ENCODE results near the gene DPY30. TPM values are rescaled to one million over a fixed set of nuclear protein-coding genes. Genes with fewer than 3 reads are reported as not detected.
"Not testable (repeated sequence)": the region's sequence is repeated elsewhere in the genome, so short reads cannot be mapped to it uniquely, and the experiment has no call there.

The DPY30 gene
- total RNA-seq, 2 experiments from 2014 or later, result 69.9 to 77.8 TPM

- H3K27me3 Mint-ChIP-seq, result no peaks in the 10 kb centered on the region
- no peak for DNase-seq
- H3K4me1 Mint-ChIP-seq, result peaks cover 14% of the 10 kb centered on the region
- H3K4me3 Mint-ChIP-seq, result no peak overlapping the region
- H3K27ac Mint-ChIP-seq, result no peak overlapping the region
- CTCF ChIA-PET, result no interaction called here
- no peaks in the 10 kb centered on the region for H3K9me3 Mint-ChIP-seq (ENCODE audit: low read depth)
- ATAC-seq, result no peak
- no peaks in the 10 kb centered on the region for H3K36me3 Mint-ChIP-seq
These were observed 4.0 kb upstream of the DPY30 start for GRCh38 chr2:32043561-32043960.

DNA sequence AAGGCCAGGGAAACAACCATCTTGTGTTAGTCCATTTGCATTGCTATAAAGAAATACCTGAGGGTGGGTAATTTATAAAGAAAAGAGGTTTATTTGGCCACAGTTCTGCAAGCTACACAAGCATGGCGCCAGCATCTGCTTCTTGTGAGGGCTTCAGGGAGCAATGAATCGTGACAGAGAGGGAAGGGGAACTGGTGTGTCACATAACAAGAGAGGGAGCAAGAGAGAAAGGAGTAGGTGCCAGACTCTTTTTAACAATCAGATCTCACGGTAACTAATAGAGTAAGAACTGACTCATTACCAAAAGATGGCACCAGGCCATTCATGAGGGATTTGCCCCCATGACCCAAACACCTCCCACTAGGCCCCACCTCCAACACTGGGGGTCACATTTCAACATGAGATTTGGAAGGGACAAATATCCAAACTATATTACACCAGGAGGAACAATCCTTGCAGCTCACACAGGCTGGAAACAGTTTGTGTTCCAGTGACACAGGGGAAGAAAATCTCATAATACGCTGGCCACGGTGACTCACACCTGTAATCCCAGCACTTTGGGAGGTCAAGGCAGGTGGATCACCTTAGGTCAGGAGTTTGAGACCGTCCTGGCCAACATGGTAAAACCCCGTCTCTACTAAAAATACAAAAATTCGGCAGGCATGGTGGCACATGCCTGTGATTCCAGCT lies 5.3 kb downstream of the DPY30 start:
- ATAC-seq; H3K4me3 Mint-ChIP-seq; H3K27ac Mint-ChIP-seq; H3K27me3 Mint-ChIP-seq; H3K9me3 Mint-ChIP-seq (ENCODE audit: low read depth); CTCF ChIA-PET; DNase-seq: not testable (repeated sequence)
- peaks cover 20% of the 10 kb centered on the region for H3K4me1 Mint-ChIP-seq
- peaks cover 17% of the 10 kb centered on the region for H3K36me3 Mint-ChIP-seq

- CTCF ChIA-PET; H3K27me3 Mint-ChIP-seq; H3K9me3 Mint-ChIP-seq (ENCODE audit: low read depth): not testable (repeated sequence)
These were observed 20.7 kb downstream of the DPY30 start for GRCh38 chr2:32018789-32019482.

DNA sequence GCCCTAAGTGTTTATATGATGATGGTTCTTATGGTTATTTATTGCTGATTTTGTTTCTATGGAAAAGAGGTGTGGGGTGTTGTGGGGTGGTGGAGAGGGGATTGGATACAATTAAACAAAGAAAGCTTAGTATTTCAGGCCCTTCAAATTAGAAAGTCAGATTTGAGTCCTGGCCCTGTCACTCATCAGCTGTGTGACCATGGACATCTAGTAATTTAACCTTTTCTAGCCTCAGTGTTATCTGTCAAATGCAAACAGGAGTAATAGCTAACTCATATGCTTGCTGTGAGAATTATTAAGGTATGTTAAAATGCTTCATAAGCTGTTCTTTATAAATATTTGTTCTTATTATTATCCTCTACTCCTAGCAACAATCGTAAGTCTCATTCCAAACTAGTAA lies 26.7 kb downstream of the DPY30 start:
- no peak overlapping the region for H3K4me3 Mint-ChIP-seq
- H3K36me3 Mint-ChIP-seq, result peaks cover 11% of the 10 kb centered on the region
- H3K27me3 Mint-ChIP-seq, result no peaks in the 10 kb centered on the region
- peak overlapping the region; percentile 38 for H3K27ac Mint-ChIP-seq
- CTCF ChIA-PET, result interaction anchor here (0.9 to 1.7 kb wide), 2 partner anchors 13 to 27 kb away, joined by 3 read pairs; partner anchors contain the start of gene DPY30
- peaks cover 24% of the 10 kb centered on the region for H3K4me1 Mint-ChIP-seq
- DNase-seq, result no peak
- H3K9me3 Mint-ChIP-seq (ENCODE audit: low read depth), result no peaks in the 10 kb centered on the region
- no peak for ATAC-seq

More at GRCh38 chr2:32018789-32019482, 20.7 kb downstream of the DPY30 start:
- not testable (repeated sequence) for ATAC-seq, H3K36me3 Mint-ChIP-seq, DNase-seq, H3K4me1 Mint-ChIP-seq, H3K4me3 Mint-ChIP-seq, H3K27ac Mint-ChIP-seq

- no peak for ATAC-seq
- Mint-ChIP-seq H3K4me1 (peaks cover 33% of the 10 kb centered on the region), H3K4me3 (peak overlapping the region; percentile 79), H3K27ac (peak overlapping the region; percentile 88), H3K36me3 (peaks cover 14% of the 10 kb centered on the region), H3K9me3 (ENCODE audit: low read depth) (no peaks in the 10 kb centered on the region), H3K27me3 (no peaks in the 10 kb centered on the region)
- CTCF ChIA-PET, result interaction anchor here (1.0 to 1.7 kb wide), 2 partner anchors 11 to 29 kb away, joined by 3 read pairs; no protein-coding TSS in a partner anchor
- no peak for DNase-seq
These were observed 28.1 kb downstream of the DPY30 start for GRCh38 chr2:32011485-32011960.

- H3K4me3 Mint-ChIP-seq, result peak within 1 kb of the TSS; percentile 95
- CTCF ChIA-PET, result interaction anchor here (1.0 kb wide), 1 partner anchor 29 kb away, joined by 3 read pairs; no protein-coding TSS in a partner anchor
- DNase-seq (peak; percentile 94), ATAC-seq (peak; percentile 72)
- H3K27me3 Mint-ChIP-seq, result no peaks in the 10 kb centered on the region
- H3K4me1 Mint-ChIP-seq, result peaks cover 36% of the 10 kb centered on the region
- no peaks in the 10 kb centered on the region for H3K9me3 Mint-ChIP-seq (ENCODE audit: low read depth)
- peaks cover 15% of the 10 kb centered on the region for H3K36me3 Mint-ChIP-seq
- peak within 1 kb of the TSS; percentile 88 for H3K27ac Mint-ChIP-seq
These were observed 28.7 kb downstream of the DPY30 start, which contains the start of gene MEMO1 for GRCh38 chr2:32010670-32011484. Gene MEMO1, minus strand, starts transcription at chr2:32011008. Its CDS starts 761 bp downstream, at chr2:32010247.

DNA sequence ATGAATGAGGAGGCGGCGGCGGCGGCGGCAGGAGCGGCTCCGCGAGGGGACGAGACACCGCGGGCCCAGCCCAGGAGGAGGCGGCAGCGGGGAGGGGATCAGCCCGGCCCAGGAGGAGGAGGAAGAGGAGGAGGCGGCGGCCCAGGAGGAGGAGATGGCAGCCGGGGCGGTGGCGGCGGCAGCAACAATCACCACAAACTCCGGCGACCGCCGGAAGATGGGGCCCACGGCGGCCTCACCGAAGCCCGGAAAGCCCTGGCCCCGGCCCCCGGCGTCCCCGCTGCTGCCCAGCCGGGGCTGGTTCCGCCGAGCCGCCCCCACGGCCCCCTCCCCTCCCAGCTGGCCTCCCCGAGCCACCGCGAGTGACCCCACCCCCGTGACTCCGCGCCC lies 29.3 kb downstream of the DPY30 start:
- DNase-seq, result peak; percentile 81
- H3K27me3 Mint-ChIP-seq; H3K9me3 Mint-ChIP-seq (ENCODE audit: low read depth); CTCF ChIA-PET: not testable (repeated sequence)
- Mint-ChIP-seq H3K4me3 (peak overlapping the region; percentile 34), H3K27ac (peak overlapping the region; percentile 61), H3K36me3 (peaks cover 18% of the 10 kb centered on the region), H3K4me1 (peaks cover 42% of the 10 kb centered on the region)
- ATAC-seq, result peak; percentile 76

DNA sequence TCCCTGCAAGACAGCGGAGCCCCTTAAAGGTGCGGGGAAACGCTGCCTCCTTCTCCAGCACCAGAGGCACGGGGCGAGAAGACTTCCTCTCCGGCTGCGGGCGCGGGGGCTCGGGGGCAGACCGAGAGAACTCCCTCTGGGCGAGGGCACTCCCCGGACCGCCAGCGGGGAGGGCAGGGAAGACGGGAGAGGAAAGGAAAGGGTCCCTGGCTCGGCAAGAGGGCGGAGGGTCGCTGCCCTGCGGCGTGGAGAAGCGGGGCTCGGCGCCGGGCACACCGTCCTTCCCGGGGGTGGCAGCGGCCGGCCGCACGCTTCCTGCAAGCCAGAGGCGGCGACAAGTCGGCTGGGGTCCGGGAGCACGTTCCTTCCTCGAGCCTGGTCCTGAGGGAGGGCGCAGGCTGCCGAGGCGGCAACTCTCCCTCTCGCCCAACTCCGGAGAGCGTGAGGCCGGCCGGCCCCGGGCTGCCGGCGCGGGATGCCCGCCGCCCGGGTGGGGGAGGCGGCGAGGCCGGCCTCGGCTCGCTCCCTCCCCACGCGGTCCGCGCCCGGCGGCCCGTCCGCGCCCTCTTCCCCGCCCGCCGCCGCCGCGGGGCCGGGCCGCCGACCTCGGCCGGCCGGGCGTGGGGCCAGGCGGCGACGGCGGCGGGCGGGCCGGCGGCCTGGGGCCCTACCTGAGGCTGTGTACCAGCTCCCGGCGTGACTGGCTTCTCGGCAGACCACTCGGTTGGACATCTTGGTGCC lies 29.9 kb downstream of the DPY30 start:
- Mint-ChIP-seq H3K4me3 (peak overlapping the region; percentile 95), H3K27me3 (no peaks in the 10 kb centered on the region), H3K36me3 (peaks cover 20% of the 10 kb centered on the region), H3K27ac (peak overlapping the region; percentile 90), H3K4me1 (peaks cover 46% of the 10 kb centered on the region), H3K9me3 (ENCODE audit: low read depth) (no peaks in the 10 kb centered on the region)
- ATAC-seq, result peak; percentile 28
- CTCF ChIA-PET, result interaction anchor here (0.8 to 1.9 kb wide), 3 partner anchors 22 to 53 kb away, joined by 3 to 7 read pairs (median 4); partner anchors contain the start of genes DPY30 and SPAST
- DNase-seq, result peak; percentile 63

- no peak for ATAC-seq
- H3K36me3 Mint-ChIP-seq, result peaks cover 25% of the 10 kb centered on the region
- peak overlapping the region; percentile 90 for H3K27ac Mint-ChIP-seq
- DNase-seq, result no peak
- peaks cover 51% of the 10 kb centered on the region for H3K4me1 Mint-ChIP-seq
- no peaks in the 10 kb centered on the region for H3K9me3 Mint-ChIP-seq (ENCODE audit: low read depth)
- CTCF ChIA-PET, result interaction anchor here (0.8 to 1.9 kb wide), 4 partner anchors 21 to 157 kb away, joined by 3 to 7 read pairs (median 4); partner anchors contain the start of genes DPY30 and SPAST
- no peaks in the 10 kb centered on the region for H3K27me3 Mint-ChIP-seq
- H3K4me3 Mint-ChIP-seq, result peak overlapping the region; percentile 95
These were observed 30.6 kb downstream of the DPY30 start for GRCh38 chr2:32008805-32009515.

DNA sequence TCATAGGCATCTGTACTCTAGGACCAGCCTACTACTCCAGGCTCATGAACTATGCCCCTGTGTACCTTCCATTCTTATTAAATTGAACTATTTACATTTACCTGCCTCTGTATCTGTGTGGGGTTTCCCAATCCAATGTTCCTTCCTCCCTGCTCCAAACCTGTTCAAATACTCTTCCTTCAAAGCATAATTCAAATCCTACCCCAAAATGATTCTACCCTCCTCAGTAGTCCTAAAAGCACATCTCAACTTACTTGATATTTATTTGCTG lies 32.5 kb downstream of the DPY30 start:
- Mint-ChIP-seq H3K36me3 (peaks cover 22% of the 10 kb centered on the region), H3K9me3 (ENCODE audit: low read depth) (no peaks in the 10 kb centered on the region), H3K4me3 (no peak overlapping the region), H3K27ac (no peak overlapping the region), H3K27me3 (no peaks in the 10 kb centered on the region), H3K4me1 (peaks cover 49% of the 10 kb centered on the region)
- ATAC-seq (no peak), DNase-seq (no peak)
- CTCF ChIA-PET, result no interaction called here

DNA sequence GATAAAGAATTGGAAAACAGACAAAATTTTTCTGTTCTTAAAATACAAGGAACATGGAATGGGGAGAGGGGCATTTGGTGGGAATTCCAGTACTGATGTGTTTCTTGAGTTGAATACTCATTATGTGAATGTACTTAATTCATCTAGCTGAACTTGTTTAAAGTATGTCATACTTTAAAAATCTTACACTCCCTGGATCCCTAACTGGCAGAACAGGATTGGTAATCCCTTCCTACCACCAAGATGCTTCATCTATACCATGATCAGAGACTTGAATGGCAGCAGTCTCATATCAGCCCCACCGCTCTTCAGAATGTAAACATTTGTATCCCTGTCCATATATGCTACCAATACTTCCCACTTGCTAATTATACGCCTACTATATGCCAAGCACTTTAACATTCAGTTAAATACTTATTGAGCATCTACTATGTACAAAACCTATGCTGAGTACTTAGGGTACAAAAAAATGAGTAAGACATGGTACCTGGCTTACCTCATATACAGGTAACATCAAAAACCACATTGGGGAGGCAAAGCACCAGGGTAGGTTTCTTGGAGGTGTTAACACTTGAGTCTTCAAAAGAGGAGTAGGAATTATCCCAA lies 34.1 kb downstream of the DPY30 start:
- H3K36me3 Mint-ChIP-seq, result peaks cover 25% of the 10 kb centered on the region
- peaks cover 42% of the 10 kb centered on the region for H3K4me1 Mint-ChIP-seq
- H3K27me3 Mint-ChIP-seq, result no peaks in the 10 kb centered on the region
- no peak for DNase-seq
- no peak overlapping the region for H3K27ac Mint-ChIP-seq
- no peak overlapping the region for H3K4me3 Mint-ChIP-seq
- CTCF ChIA-PET, result no interaction called here
- no peak for ATAC-seq
- no peaks in the 10 kb centered on the region for H3K9me3 Mint-ChIP-seq (ENCODE audit: low read depth)

DNA sequence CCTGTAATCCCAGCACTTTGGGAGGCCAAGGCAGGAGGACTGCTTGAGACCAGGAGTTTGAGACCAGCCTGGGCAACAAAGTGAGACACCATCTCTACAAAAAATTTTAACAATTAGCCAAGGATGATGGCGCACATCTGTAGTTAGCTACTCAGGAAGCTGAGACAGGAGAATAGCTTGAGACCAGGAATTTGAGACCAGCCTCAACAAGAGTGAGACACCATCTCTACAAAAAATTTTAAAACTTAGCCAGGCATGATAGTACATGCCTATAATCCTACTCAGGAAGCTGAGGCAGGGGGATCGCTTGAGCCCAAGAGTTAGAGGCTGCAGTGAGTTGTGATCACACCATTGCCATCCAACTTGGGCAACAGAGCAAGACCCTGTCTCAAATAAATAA lies 35.8 kb downstream of the DPY30 start:
- CTCF ChIA-PET, result no interaction called here
- no peaks in the 10 kb centered on the region for H3K9me3 Mint-ChIP-seq (ENCODE audit: low read depth)
- H3K27ac Mint-ChIP-seq, result no peak overlapping the region
- no peak for ATAC-seq
- no peak overlapping the region for H3K4me3 Mint-ChIP-seq
- peaks cover 29% of the 10 kb centered on the region for H3K36me3 Mint-ChIP-seq
- peaks cover 48% of the 10 kb centered on the region for H3K4me1 Mint-ChIP-seq
- DNase-seq, result no peak
- no peaks in the 10 kb centered on the region for H3K27me3 Mint-ChIP-seq
